ENCODE results near the gene MKNK1.

MKNK1 gene

DNA sequence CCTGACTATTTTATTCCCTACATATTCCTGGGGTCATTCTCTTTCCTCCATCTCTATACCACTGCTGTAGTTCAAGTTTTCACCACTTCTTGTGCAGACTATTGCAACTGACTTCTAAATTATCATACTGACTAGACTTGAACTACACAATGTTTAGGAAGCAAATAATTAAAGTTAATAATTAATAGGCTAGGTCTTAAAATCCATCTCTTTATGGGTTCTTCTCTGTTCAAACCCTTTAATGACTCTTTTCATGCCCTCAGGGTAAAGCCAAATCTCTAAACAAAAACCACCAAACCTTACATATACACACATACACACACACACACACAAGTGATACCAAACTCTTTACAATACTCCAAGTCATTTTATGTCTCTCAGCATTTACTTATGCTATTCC lies 34.9 kb upstream of the MKNK1 start:
- TF ChIP-seq, protein P1, sequence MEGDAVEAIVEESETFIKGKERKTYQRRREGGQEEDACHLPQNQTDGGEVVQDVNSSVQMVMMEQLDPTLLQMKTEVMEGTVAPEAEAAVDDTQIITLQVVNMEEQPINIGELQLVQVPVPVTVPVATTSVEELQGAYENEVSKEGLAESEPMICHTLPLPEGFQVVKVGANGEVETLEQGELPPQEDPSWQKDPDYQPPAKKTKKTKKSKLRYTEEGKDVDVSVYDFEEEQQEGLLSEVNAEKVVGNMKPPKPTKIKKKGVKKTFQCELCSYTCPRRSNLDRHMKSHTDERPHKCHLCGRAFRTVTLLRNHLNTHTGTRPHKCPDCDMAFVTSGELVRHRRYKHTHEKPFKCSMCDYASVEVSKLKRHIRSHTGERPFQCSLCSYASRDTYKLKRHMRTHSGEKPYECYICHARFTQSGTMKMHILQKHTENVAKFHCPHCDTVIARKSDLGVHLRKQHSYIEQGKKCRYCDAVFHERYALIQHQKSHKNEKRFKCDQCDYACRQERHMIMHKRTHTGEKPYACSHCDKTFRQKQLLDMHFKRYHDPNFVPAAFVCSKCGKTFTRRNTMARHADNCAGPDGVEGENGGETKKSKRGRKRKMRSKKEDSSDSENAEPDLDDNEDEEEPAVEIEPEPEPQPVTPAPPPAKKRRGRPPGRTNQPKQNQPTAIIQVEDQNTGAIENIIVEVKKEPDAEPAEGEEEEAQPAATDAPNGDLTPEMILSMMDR (IDR thresholded peaks at IDR 0.05; ENCODE audit: insufficient read depth, missing control alignments): no peak
- DNase-seq (ENCODE audit: insufficient read length, low spot score) (no peak), FAIRE-seq (no peak)

DNA sequence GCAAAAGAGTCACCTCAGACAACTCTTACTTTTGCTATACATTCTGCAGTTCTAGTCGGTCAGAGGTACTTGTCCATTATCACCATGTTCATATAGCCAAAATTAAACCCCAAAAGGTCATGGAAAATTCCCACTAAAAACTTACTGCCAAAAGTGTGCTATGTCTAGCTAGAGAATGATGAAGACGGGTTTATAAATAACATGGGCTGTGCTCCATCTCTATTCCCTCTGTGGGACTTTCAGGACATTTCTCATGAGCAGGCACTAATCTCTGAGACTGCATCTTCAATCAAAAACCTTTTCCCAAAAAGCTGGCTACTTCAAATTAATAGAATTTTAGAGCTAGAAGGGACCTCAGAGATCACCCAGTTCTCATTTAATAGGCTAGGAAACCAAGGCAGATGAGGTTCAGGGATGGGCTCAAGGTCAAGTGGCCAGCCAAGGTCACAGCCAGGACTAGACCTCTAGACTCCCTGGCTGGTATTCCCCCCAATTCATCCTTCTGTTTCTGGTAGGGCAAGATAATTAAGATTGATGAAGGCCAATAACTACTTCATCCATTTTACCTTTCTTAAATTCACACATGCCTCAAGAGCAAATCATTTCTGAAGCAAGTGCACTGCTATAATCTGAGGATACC lies 33.5 kb upstream of the MKNK1 start:
- no peak for DNase-seq (ENCODE audit: insufficient read length, low spot score)
- FAIRE-seq: no peak
- TF ChIP-seq, protein P1 (IDR thresholded peaks at IDR 0.05; ENCODE audit: insufficient read depth, missing control alignments): no peak

DNA sequence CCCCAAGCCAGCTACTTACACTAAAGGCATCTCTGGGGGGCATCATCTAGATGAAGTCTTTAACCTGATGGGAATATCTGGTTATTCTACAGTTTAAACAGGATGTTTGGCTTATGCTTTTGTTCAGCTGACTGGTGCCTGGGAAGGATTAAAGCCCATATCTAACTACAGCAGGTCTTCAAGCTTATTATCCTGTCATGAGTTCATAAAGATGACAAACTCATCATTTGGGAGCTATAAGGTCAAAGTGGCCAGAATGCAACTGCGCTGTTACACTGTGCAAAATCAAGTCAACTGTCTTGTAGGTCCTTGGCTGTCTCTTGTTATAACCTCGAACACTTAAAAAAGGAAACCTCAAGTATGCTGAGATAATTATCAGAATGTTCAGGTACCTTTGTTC lies 31.1 kb upstream of the MKNK1 start:
- FAIRE-seq (no peak), DNase-seq (ENCODE audit: insufficient read length, low spot score) (no peak)
- TF ChIP-seq, protein P1 (IDR thresholded peaks at IDR 0.05; ENCODE audit: insufficient read depth, missing control alignments): no peak

DNA sequence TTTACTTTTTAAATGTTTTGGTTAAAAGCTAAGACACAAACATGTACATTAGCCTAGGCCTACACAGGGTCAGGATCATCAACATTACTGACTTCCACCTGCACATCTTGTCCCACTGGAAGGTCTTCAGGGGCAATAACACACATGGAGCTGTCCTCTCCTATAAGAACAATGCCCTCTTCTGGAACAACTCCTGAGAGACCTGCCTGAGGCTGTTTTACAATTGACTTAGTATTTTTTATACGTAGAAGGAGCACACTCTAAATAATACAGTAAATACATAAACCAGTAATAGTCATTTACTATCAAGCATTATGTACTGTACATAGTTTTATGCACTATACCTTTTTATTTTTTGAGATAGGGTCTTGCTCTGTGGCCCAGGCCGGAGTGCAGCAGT lies 26.7 kb upstream of the MKNK1 start:
- FAIRE-seq (no peak), DNase-seq (ENCODE audit: insufficient read length, low spot score) (no peak)
- TF ChIP-seq, protein P1 (IDR thresholded peaks at IDR 0.05; ENCODE audit: insufficient read depth, missing control alignments): no peak

DNA sequence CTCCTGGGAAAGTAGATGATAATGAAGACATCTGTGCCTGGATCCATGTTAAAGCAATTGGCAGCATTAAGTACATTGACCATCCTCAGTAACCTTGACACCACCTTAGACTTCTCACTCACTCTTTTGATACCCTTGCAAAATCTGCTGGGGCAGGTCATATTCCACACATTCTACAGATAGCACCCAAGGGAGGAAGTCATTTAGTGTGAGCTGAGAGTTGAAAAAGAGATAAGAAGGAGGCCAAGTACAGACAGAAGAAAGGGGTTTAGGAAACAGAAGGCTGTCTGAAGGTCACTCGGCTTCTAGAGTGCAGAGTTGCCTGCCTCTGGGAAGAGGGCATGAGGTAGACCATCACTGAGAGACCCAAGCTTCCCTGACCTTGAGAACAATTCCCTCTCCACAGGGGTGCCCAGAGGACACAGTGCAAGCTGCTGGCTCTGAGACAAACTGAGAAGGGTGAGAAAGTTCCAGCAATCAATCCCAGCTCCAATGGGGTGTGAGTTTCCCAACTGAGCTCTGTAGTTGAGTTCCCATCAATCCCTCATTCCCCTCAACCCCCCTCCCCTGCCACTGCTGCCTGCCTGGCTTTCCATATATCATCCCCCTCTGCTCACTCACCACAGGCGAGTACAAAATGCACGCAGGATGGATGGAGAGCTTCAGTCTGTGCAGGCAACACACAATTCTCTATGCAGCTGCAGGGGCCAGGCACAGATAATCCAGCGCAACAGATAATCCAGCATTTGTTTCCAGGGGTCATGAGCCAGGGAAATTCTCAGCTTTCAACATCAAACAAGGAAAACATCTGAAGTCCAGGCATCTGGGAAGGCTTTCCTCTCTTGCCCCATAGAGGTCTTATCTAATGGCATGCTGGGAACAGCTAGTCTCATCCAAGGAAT lies 19.9 kb upstream of the MKNK1 start:
- no peak for FAIRE-seq

DNA sequence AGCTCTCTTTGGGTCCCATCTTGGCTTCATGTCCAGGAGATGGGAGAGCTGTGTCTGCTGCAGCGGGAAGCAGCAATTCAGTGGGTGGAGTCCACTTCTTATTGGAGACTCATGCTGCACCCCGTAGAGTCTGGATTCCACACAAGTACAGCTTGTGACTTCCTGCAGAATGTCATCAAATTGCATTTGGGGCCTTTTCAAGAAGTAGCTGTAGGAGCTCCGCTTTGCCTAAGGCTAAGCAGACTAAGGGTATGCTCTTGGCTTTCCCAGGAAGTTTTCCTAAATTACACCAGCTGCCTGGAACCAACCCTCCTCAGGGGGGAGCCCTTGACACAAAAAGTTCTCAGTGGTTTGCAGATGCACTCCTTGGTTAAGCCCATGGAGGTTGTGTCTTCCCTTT lies 18.3 kb upstream of the MKNK1 start:
- FAIRE-seq: no peak
- DNase-seq (ENCODE audit: insufficient read length, low spot score): no peak
- TF ChIP-seq, protein P1 (IDR thresholded peaks at IDR 0.05; ENCODE audit: insufficient read depth, missing control alignments): peak; percentile 56

More for the DNA sequence above, 19.9 kb upstream of the MKNK1 start:
- DNase-seq (ENCODE audit: insufficient read length, low spot score): no peak
- TF ChIP-seq, protein P1 (IDR thresholded peaks at IDR 0.05; ENCODE audit: insufficient read depth, missing control alignments): no peak

DNA sequence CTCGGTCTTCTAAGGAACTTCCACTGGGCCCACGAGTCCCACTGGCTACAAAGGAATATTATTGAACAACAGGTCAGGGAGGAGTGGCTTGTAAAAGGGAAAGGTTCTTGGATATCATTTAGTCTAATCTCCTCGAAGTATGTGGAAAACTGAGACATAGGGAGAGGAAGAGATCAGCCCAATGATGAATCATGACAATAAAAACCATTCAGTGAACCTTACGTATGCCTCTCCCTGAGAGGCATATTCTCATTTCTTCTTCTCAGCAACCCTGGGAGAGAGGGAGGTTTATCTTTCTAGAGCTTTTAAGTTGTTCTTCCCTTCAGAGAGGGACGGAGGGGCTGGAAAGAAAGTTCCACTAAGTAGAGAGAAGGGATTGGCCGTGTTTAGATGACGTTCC lies 17.9 kb upstream of the MKNK1 start:
- DNase-seq (ENCODE audit: insufficient read length, low spot score) (no peak), FAIRE-seq (no peak)
- TF ChIP-seq, protein P1 (IDR thresholded peaks at IDR 0.05; ENCODE audit: insufficient read depth, missing control alignments): no peak
